Karpas-422 (cell line): ENCODE data around the gene BIN2. TPM values are rescaled to one million over a fixed set of nuclear protein-coding genes. Genes with fewer than 3 reads are reported as not detected.

Source experiments
- DNase-seq: peaks from one replicate; pipeline ENCODE4 v3.0.0-alpha.2; 2015
- H2AFZ ChIP-seq: fragments of 200-600 bp; sonication (generic); 2 replicates; pipeline ENCODE4 v1.6.1; 2014; ENCODE audit warnings: antibody characterized with exemption, low read length, mixed read lengths
- H3K27ac ChIP-seq: fragments of 200-600 bp; sonication (generic); 2 replicates; pipeline ENCODE4 v1.5.1; 2014; ENCODE audit warnings: mild to moderate bottlenecking, low read length, moderate library complexity
- H3K27me3 ChIP-seq: fragments of 200-600 bp; sonication (generic); 2 replicates; pipeline ENCODE4 v1.6.1; 2014; ENCODE audit warnings: low read length, mixed read lengths
- H3K36me3 ChIP-seq: fragments of 200-600 bp; sonication (generic); 2 replicates; pipeline ENCODE4 v1.6.1; 2014; ENCODE audit warnings: low read length, mixed read lengths; ENCODE audit not compliant: insufficient read depth
- H3K4me1 ChIP-seq: fragments of 200-600 bp; sonication (generic); 2 replicates; pipeline ENCODE4 v1.6.1; 2014; ENCODE audit warnings: mild to moderate bottlenecking, low read length, mixed read lengths
- H3K4me2 ChIP-seq: fragments of 200-600 bp; sonication (generic); 2 replicates; pipeline ENCODE4 v1.6.1; 2014; ENCODE audit warnings: low read length, low read depth, mild to moderate bottlenecking; ENCODE audit not compliant: poor library complexity, severe bottlenecking
- H3K4me3 ChIP-seq: fragments of 200-600 bp; sonication (generic); 2 replicates; pipeline ENCODE4 v1.5.1; 2014; ENCODE audit warnings: mild to moderate bottlenecking, antibody characterized with exemption, low read length, mixed read lengths
- H3K79me2 ChIP-seq: fragments of 200-600 bp; sonication (generic); 2 replicates; pipeline ENCODE4 v1.6.1; 2014; ENCODE audit warnings: mild to moderate bottlenecking, low read length, mixed read lengths
- H3K9ac ChIP-seq: fragments of 200-600 bp; sonication (generic); 2 replicates; pipeline ENCODE4 v1.6.0; 2014; ENCODE audit warnings: low read length
- H3K9me2 ChIP-seq: fragments of 200-600 bp; sonication (generic), shearing (Covaris generic); replicated peaks from 2 replicates; pipeline ENCODE4 v1.6.0; 2014; ENCODE audit warnings: mild to moderate bottlenecking, low read length, moderate library complexity; ENCODE audit not compliant: insufficient read depth
- H3K9me3 ChIP-seq: fragments of 300-700, 200-600 bp; sonication (generic); 2 replicates; pipeline ENCODE4 v1.6.1; 2014; ENCODE audit warnings: low read length, mixed read lengths
- H4K20me1 ChIP-seq: fragments of 200-600 bp; sonication (generic); 2 replicates; pipeline ENCODE4 v1.6.1; 2014; ENCODE audit warnings: mild to moderate bottlenecking, antibody characterized with exemption, low read length, low read depth; ENCODE audit not compliant: insufficient read depth
- total RNA-seq: library from RNA; depleted of rRNA; stranded (reverse); fragments of >200 nt; shearing (Covaris generic); gene quantifications from 2 replicates; pipeline ENCODE4 v1.2.3, GENCODE V29; 2014; ENCODE audit warnings: low replicate concordance; rRNA removed

Gene BIN2
- 5.5 and 10.0 TPM in 2 replicates for total RNA-seq

GRCh38 chr12:51323966-51324895, at the start of gene BIN2:
Gene BIN2 (minus strand): TSS chr12:51324174. CDS start chr12:51324102, 72 bp downstream.
- H2AFZ ChIP-seq, result peak within 1 kb of the TSS; percentile 88
- H3K4me2 ChIP-seq, result peak within 1 kb of the TSS; percentile 95
- DNase-seq, result peak; percentile 86
- peak within 1 kb of the TSS; percentile 75 for H3K9ac ChIP-seq
- H3K79me2 ChIP-seq, result no peaks in the 10 kb centered on the region
- H3K4me1 ChIP-seq, result peaks cover 31% of the 10 kb centered on the region
- H3K9me3 ChIP-seq, result no peaks in the 10 kb centered on the region
- no peaks in the 10 kb centered on the region for H3K36me3 ChIP-seq
- H3K27ac ChIP-seq, result no peak within 1 kb of the TSS
- H3K9me2 ChIP-seq, result no peaks in the 10 kb centered on the region
- no peaks in the 10 kb centered on the region for H4K20me1 ChIP-seq
- peak within 1 kb of the TSS; percentile 72 for H3K4me3 ChIP-seq
- H3K27me3 ChIP-seq, result no peaks in the 10 kb centered on the region

DNA sequence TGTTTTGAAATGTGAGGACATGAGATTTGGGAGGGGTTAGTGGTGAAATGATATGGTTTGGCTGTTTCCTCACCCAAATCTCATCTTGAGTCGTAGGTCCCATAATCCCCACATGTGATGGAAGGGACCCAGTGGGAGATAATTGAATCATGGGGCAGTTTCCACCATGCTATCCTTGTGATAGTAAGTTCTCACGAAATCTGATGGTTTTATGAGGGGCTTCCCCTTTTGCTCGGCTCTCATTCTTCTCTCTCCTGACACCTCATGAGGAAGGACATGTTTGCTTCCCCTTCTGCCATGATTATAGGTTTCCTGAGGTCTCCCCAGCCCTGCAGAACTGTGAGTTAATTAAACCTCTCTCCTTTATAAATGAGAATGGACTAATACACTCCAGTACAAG, 49.2 kb upstream of the BIN2 start:
- Histone ChIP-seq H3K4me2 (no peak overlapping the region), H3K9me3 (no peaks in the 10 kb centered on the region), H3K27me3 (no peaks in the 10 kb centered on the region), H3K79me2 (no peaks in the 10 kb centered on the region), H3K4me1 (peaks cover 11% of the 10 kb centered on the region), H2AFZ (no peak overlapping the region), H3K9ac (no peak overlapping the region), H3K36me3 (no peaks in the 10 kb centered on the region), H4K20me1 (no peaks in the 10 kb centered on the region), H3K4me3 (no peak overlapping the region), H3K27ac (no peak overlapping the region), H3K9me2 (no peaks in the 10 kb centered on the region)
- DNase-seq, result no peak

DNA sequence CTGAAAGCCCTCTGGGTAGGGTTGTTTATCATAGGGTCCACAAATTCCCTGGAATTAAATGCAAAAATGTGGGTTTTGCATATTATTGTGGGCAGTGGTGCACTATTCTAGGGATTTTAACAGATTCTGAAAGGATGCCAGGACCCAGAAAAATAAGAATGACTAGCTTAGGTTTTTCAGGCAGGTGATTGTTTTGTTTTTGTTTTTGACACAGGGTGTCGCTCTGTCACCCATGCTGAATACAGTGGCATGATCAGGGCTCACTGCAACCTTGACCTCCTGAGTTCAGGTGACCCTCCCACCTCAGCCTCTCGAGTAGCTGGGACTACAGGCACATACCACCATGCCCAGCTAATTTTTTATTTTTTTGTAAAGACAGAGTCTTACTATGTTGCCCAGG, 48.0 kb upstream of the BIN2 start:
- no peak overlapping the region for H2AFZ ChIP-seq
- no peak overlapping the region for H3K4me2 ChIP-seq
- no peaks in the 10 kb centered on the region for H3K9me2 ChIP-seq

DNA sequence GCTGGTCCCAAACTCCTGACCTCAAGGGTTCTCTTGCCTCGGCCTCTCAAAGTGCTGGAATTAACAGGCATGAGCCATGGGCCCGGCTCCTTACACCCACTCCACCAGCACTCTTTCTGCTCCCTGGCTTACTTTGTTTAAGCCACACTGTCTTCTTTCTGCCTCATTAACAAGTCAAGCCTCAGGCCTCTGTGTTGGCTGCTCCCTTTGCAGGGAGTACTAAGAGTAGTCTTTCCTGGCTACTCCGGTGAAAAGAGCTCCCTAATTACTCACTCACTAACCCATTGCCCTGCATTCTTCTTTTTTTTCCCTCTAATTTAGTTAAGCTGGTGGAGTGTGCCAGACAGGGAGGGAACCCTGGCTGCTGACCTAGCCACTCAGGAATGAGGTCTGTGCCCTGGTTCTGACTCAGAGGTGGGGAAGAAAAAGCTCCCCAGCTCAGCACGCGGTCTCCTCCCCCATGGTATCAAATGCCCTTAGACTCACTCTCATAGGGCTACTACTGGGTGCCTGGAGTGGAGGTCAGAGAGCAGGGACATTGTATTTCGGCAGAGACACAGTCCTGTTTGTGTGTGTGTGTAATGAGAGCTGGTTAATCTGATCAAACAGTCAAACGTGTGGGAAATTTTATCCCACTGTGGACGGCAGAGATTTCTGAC, 47.5 kb upstream of the BIN2 start:
- Histone ChIP-seq H4K20me1 (no peaks in the 10 kb centered on the region), H3K4me2 (no peak overlapping the region), H3K27me3 (no peaks in the 10 kb centered on the region), H3K9me2 (no peaks in the 10 kb centered on the region), H2AFZ (no peak overlapping the region), H3K36me3 (no peaks in the 10 kb centered on the region), H3K79me2 (no peaks in the 10 kb centered on the region), H3K9me3 (no peaks in the 10 kb centered on the region), H3K4me1 (peaks cover 11% of the 10 kb centered on the region), H3K9ac (no peak overlapping the region), H3K4me3 (no peak overlapping the region), H3K27ac (no peak overlapping the region)
- DNase-seq, result no peak

More for the DNA sequence above, 48.0 kb upstream of the BIN2 start:
- Histone ChIP-seq H3K9ac (no peak overlapping the region), H3K4me3 (no peak overlapping the region), H3K36me3 (no peaks in the 10 kb centered on the region), H3K27ac (no peak overlapping the region), H3K9me3 (no peaks in the 10 kb centered on the region), H3K27me3 (no peaks in the 10 kb centered on the region), H4K20me1 (no peaks in the 10 kb centered on the region), H3K79me2 (no peaks in the 10 kb centered on the region), H3K4me1 (peaks cover 11% of the 10 kb centered on the region)
- DNase-seq, result no peak

GRCh38 chr12:51370667-51371066, 46.7 kb upstream of the BIN2 start:
- no peak overlapping the region for H3K4me3 ChIP-seq
- peaks cover 11% of the 10 kb centered on the region for H3K4me1 ChIP-seq
- H3K4me2 ChIP-seq, result no peak overlapping the region
- H3K27ac ChIP-seq, result no peak overlapping the region
- H3K36me3 ChIP-seq, result no peaks in the 10 kb centered on the region
- no peak overlapping the region for H3K9ac ChIP-seq
- no peaks in the 10 kb centered on the region for H3K9me2 ChIP-seq
- H3K27me3 ChIP-seq, result no peaks in the 10 kb centered on the region
- DNase-seq, result no peak
- no peaks in the 10 kb centered on the region for H3K9me3 ChIP-seq
- no peak overlapping the region for H2AFZ ChIP-seq
- H4K20me1 ChIP-seq, result no peaks in the 10 kb centered on the region
- no peaks in the 10 kb centered on the region for H3K79me2 ChIP-seq

DNA sequence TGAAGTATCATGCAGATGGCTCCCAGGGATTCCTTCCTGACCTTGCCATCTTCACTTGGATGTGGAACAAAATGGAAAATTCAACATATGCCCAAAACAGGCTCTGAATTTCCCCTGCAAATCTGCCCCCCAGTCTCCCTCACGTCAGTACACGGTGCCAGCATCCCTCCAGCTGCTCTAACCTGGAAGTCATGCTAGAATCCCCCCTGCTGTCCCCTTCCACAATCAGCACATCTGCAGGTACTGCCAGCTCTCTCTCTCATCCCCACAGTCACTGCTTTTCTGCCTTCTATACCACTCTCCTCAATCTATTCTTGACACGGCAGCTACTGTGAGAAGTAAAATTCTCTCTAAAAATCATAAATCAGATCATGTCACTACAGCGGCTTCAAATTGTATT, 45.6 kb upstream of the BIN2 start:
- no peak overlapping the region for H3K4me2 ChIP-seq
- no peak overlapping the region for H3K4me3 ChIP-seq

GRCh38 chr12:51368640-51369517, 44.9 kb upstream of the BIN2 start:
- no peak overlapping the region for H3K9ac ChIP-seq
- H3K4me3 ChIP-seq, result no peak overlapping the region
- peak overlapping the region; percentile 23 for H3K4me2 ChIP-seq
- H3K9me3 ChIP-seq, result no peaks in the 10 kb centered on the region
- H3K27me3 ChIP-seq, result no peaks in the 10 kb centered on the region
- peak; percentile 47 for DNase-seq
- H3K79me2 ChIP-seq, result no peaks in the 10 kb centered on the region
- no peaks in the 10 kb centered on the region for H3K9me2 ChIP-seq
- H2AFZ ChIP-seq, result no peak overlapping the region
- H4K20me1 ChIP-seq, result no peaks in the 10 kb centered on the region
- H3K36me3 ChIP-seq, result no peaks in the 10 kb centered on the region
- H3K27ac ChIP-seq, result no peak overlapping the region
- H3K4me1 ChIP-seq, result peaks cover 11% of the 10 kb centered on the region

More for the DNA sequence above, 45.6 kb upstream of the BIN2 start:
- no peak overlapping the region for H3K27ac ChIP-seq
- H3K4me1 ChIP-seq, result peaks cover 11% of the 10 kb centered on the region
- H3K79me2 ChIP-seq, result no peaks in the 10 kb centered on the region
- no peak overlapping the region for H2AFZ ChIP-seq
- no peaks in the 10 kb centered on the region for H3K9me3 ChIP-seq
- H3K27me3 ChIP-seq, result no peaks in the 10 kb centered on the region
- H3K9me2 ChIP-seq, result no peaks in the 10 kb centered on the region
- no peak for DNase-seq
- no peaks in the 10 kb centered on the region for H3K36me3 ChIP-seq
- H3K9ac ChIP-seq, result no peak overlapping the region
- H4K20me1 ChIP-seq, result no peaks in the 10 kb centered on the region
